Panc1 (cell line): ENCODE data around the gene FBXO10. TPM values are rescaled to one million over a fixed set of nuclear protein-coding genes. Genes with fewer than 3 reads are reported as not detected.

Experiments used
- ATAC-seq: fragments of 200-7000 bp; cut with Tn5 transposase; 2 replicates; pipeline ENCODE4 v1.9.1; 2020; ENCODE audit warnings: mild to moderate bottlenecking, moderate library complexity
- BruUV-seq: library from RNA; stranded (reverse); fragments of 400-500 nt; replicated peaks from 2 replicates; lab custom pipeline; 2021; lab: Mats Ljungman, UMichigan
- CTCF ChIA-PET: fragments of 300-600 bp; sonication (Branson Sonifier 250); formaldehyde crosslinking; loops from one replicate; lab custom pipeline; 2022; ENCODE audit warnings: antibody characterized with exemption; lab: Charles Lee
- POLR2A ChIA-PET: fragments of 300-600 bp; sonication (Branson Sonifier 250); formaldehyde crosslinking; loops from one replicate; lab custom pipeline; 2022; ENCODE audit warnings: antibody characterized with exemption; lab: Charles Lee
- DNase-seq: peaks from one replicate; pipeline ENCODE4 v3.0.0-alpha.2; 2010; ENCODE audit warnings: low read depth, low spot score
- H3K27ac ChIP-seq: 2 replicates; pipeline ENCODE4 v1.5.1; 2011; ENCODE audit warnings: mild to moderate bottlenecking, low read length, inconsistent platforms
- H3K27me3 ChIP-seq: fragments of 200-500 bp; sonication (Bioruptor generic); 2 replicates; pipeline ENCODE4 v1.6.0; 2014; ENCODE audit warnings: low read length, inconsistent platforms; ENCODE audit not compliant: control insufficient read depth, insufficient read depth
- H3K36me3 ChIP-seq: fragments of 200-500 bp; sonication (Bioruptor generic); 2 replicates; pipeline ENCODE4 v1.5.1; 2014; ENCODE audit warnings: inconsistent platforms, mild to moderate bottlenecking, low read length, moderate library complexity; ENCODE audit not compliant: control insufficient read depth, insufficient read depth
- H3K4me1 ChIP-seq: 2 replicates; pipeline ENCODE4 v1.5.1; 2011; ENCODE audit warnings: inconsistent platforms, mild to moderate bottlenecking, low read length, moderate library complexity; ENCODE audit not compliant: control insufficient read depth, insufficient read depth
- H3K4me3 ChIP-seq, 2 experiments: 2 replicates each; pipeline ENCODE4 v1.5.1; 2011 to 2012; ENCODE audit warnings: low read depth in 2 of 2, low read length in 2 of 2, mild to moderate bottlenecking in 2 of 2, inconsistent platforms in 1 of 2, moderate library complexity in 1 of 2
- H3K9me3 ChIP-seq: fragments of 200-500 bp; sonication (Bioruptor generic); 2 replicates; pipeline ENCODE4 v1.5.1; 2014; ENCODE audit warnings: low read depth, mild to moderate bottlenecking, inconsistent platforms, low read length, moderate library complexity; ENCODE audit not compliant: control insufficient read depth, insufficient read depth
- CTCF ChIP-seq: fragments of 450-650 bp; IDR thresholded peaks from 2 replicates; pipeline ENCODE4 v1.5.1; 2017; ENCODE audit warnings: mild to moderate bottlenecking
- POLR2AphosphoS5 ChIP-seq: IDR thresholded peaks from 2 replicates; pipeline ENCODE4 v1.6.1; 2012; ENCODE audit warnings: mild to moderate bottlenecking, low read depth, low read length, moderate library complexity
- REST ChIP-seq, 2 experiments: IDR thresholded peaks; 2 replicates each; pipeline ENCODE4 v1.6.1; 2011 to 2012; ENCODE audit warnings: low read depth in 2 of 2, control low read depth in 1 of 2, low read length in 1 of 2, mild to moderate bottlenecking in 1 of 2, moderate library complexity in 1 of 2; ENCODE audit not compliant: insufficient read depth in 1 of 2
- SIN3A ChIP-seq: IDR thresholded peaks from 2 replicates; pipeline ENCODE4 v1.6.1; 2012; ENCODE audit warnings: low read depth, mild to moderate bottlenecking, low read length, moderate library complexity, borderline replicate concordance; ENCODE audit not compliant: insufficient read depth
- TCF7L2 ChIP-seq: IDR thresholded peaks from 2 replicates; pipeline ENCODE4 v1.6.1; 2011; ENCODE audit warnings: mild to moderate bottlenecking, low read depth, low read length, inconsistent platforms
- in situ Hi-C: cut with HindIII; loops from 2 replicates; pipeline ENCODE4 v1.10.0; 2016; ENCODE audit warnings: low sequenced_read_pairs, low pct_unique_long_range_greater_than_20kb
- intact Hi-C: fragments of 100-400 bp; cut with micrococcal nuclease; formaldehyde crosslinking; loops from one replicate; pipeline ENCODE4 v1.10.0; 2022; ENCODE audit not compliant: unreplicated experiment
- total RNA-seq: library from RNA; stranded (reverse); gene quantifications from one replicate; pipeline ENCODE4 v1.2.1, GENCODE V29; 2021; ENCODE audit not compliant: unreplicated experiment

FBXO10 gene
- total RNA-seq, 1 experiment from 2014 or later: 39.8 TPM

GRCh38 chr9:37575001-37575400 lies 1.2 kb downstream of the FBXO10 start:
- H3K27ac ChIP-seq: peak overlapping the region; percentile 92

GRCh38 chr9:37574241-37574721 lies 1.9 kb downstream of the FBXO10 start:
- peaks cover 4% of the 10 kb centered on the region; the same call in 1 of the 2 replicates for H3K36me3 ChIP-seq
- H3K27ac ChIP-seq: peak overlapping the region; percentile 92
- POLR2A ChIA-PET: interaction anchor here (0.5 to 0.6 kb wide), 2 partner anchors 227 to 855 kb away, joined by 3 to 7 read pairs; no protein-coding TSS in a partner anchor
- in situ Hi-C loops (no loop called here), intact Hi-C loops (no loop called here)
- H3K27me3 ChIP-seq: no peaks in the 10 kb centered on the region
- BruUV-seq: no TSS peak
- no peak overlapping the region; a peak in 1 of 4 replicates for H3K4me3 ChIP-seq
- CTCF ChIA-PET: no interaction called here
- H3K4me1 ChIP-seq: peaks cover 32% of the 10 kb centered on the region
- DNase-seq: no peak
- H3K9me3 ChIP-seq: no peaks in the 10 kb centered on the region
- ATAC-seq: no peak
- TF ChIP-seq SIN3A (no peak), TCF7L2 (no peak), CTCF (0 out of 2 replicates have a peak, but pooled peaks have one; percentile 1)

More at GRCh38 chr9:37575001-37575400, 1.2 kb downstream of the FBXO10 start:
- no peak for ATAC-seq
- in situ Hi-C loops: no loop called here
- Histone ChIP-seq H3K36me3 (peaks cover 4% of the 10 kb centered on the region; the same call in 1 of the 2 replicates), H3K27me3 (no peaks in the 10 kb centered on the region), H3K4me3 (peak overlapping the region; percentile 72 to 90), H3K9me3 (no peaks in the 10 kb centered on the region), H3K4me1 (peaks cover 32% of the 10 kb centered on the region)
- ChIA-PET POLR2A (interaction anchor here (0.6 kb wide), 1 partner anchor 855 kb away, joined by 3 read pairs; no protein-coding TSS in a partner anchor), CTCF (interaction anchor here (1.6 kb wide), 1 partner anchor 93 kb away, joined by 5 read pairs; no protein-coding TSS in a partner anchor)
- intact Hi-C loops: no loop called here
- BruUV-seq: TSS peak; percentile 43
- DNase-seq: no peak
- TF ChIP-seq REST (IDR thresholded peaks at IDR 0.05; ENCODE audit: insufficient read depth in 1 of 2, low read depth in 2 of 2, low read length in 1 of 2) (no peak), POLR2AphosphoS5 (no peak), SIN3A (no peak), CTCF (no peak), TCF7L2 (no peak)
